ENCODE results near the gene EFCAB12. TPM values are rescaled to one million over a fixed set of nuclear protein-coding genes. Genes with fewer than 3 reads are reported as not detected.
"Not testable (repeated sequence)": the region's sequence is repeated elsewhere in the genome, so short reads cannot be mapped to it uniquely, and the experiment has no call there.

EFCAB12 gene
- total RNA-seq, 6 donors from 2014 or later = 0.72 to 10.5 (median 5.1) TPM

DNA sequence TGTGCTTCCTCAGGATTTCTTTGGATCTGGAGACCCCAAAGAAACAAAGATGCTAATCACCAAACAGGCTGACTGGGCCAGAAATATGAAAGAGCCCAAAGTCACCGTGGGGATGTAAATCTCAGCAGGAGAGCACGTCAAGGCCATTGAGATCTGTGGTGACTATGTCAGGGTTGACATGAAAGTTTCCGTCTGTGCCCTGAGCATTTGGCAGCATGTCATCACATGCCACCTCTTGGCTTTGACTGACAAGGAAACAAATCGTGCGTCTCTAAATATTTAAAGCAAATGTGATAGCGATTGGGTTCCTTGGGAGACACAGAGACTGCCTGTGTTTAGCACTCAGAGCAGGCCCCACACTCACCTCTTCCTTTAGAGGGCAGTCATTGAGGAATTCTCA lies 35.2 kb downstream of the EFCAB12 start:
- 46 to 65% methylated on average over 6 of the region's 6 CpGs for WGBS, 2 donors
- DNase-seq = no peak
- no peak for ATAC-seq (ENCODE audit: low FRiP score in 2 of 2)
- peaks cover 22 to 61% (median 24%) of the 10 kb centered on the region in 4 donors for H3K4me1 ChIP-seq
- peak overlapping the region in 3 of 4 donors; percentile 44 to 48 (median 46) for H3K27ac ChIP-seq
- no peak overlapping the region for H3K4me3 ChIP-seq
- no peaks in the 10 kb centered on the region for H3K27me3 ChIP-seq
- no peaks in the 10 kb centered on the region for H3K9me3 ChIP-seq
- H3K36me3 ChIP-seq = peaks cover 0 to 66% (median 32%) of the 10 kb centered on the region in 4 donors
- no peak for TF ChIP-seq POLR2A (IDR thresholded peaks at IDR 0.05)
- no peak for TF ChIP-seq POLR2AphosphoS5 (IDR thresholded peaks at IDR 0.05)
- TF ChIP-seq EP300 (IDR thresholded peaks at IDR 0.05) = no peak
- TF ChIP-seq, protein P1, sequence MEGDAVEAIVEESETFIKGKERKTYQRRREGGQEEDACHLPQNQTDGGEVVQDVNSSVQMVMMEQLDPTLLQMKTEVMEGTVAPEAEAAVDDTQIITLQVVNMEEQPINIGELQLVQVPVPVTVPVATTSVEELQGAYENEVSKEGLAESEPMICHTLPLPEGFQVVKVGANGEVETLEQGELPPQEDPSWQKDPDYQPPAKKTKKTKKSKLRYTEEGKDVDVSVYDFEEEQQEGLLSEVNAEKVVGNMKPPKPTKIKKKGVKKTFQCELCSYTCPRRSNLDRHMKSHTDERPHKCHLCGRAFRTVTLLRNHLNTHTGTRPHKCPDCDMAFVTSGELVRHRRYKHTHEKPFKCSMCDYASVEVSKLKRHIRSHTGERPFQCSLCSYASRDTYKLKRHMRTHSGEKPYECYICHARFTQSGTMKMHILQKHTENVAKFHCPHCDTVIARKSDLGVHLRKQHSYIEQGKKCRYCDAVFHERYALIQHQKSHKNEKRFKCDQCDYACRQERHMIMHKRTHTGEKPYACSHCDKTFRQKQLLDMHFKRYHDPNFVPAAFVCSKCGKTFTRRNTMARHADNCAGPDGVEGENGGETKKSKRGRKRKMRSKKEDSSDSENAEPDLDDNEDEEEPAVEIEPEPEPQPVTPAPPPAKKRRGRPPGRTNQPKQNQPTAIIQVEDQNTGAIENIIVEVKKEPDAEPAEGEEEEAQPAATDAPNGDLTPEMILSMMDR (IDR thresholded peaks at IDR 0.05) = no peak

DNA sequence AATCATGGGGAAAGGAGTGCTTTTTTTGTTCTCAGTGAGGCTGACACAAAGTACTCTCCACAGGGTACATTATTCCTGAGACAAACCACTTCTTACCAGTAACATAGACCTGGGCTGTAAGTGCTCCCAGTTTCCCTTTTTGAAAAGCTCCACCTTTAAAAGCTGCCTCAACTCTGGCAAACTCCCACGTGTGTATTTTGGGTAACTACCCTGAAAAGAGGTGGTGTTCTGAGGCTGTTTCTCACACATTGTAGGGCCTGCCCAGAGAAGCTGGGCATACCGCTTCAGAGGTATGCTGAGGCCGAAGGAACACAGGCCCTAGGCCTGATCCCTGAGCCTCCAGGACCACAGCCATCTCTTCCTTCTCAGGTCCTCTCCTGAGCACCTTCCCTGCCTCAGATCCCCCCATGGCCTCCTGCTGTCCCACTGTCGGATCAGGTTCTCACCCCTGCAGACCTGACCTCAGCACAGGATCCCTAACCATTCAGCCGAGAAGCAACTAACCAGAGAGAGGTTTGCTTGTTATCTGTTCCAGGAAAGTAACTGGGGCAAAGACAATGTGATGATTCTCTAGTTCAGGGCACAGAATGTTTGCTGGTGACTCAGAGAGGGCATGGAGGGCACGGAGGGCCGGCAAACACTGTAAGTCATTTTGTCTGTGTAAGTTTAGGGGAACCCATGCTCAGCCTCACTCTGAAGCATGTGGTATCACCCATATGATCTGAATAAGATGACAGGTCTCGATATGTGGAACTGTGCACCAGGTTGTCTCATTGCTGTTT lies 36.1 kb downstream of the EFCAB12 start:
- H3K4me3 ChIP-seq; ATAC-seq (ENCODE audit: low FRiP score in 2 of 2); H3K27me3 ChIP-seq; H3K9me3 ChIP-seq: not testable (repeated sequence)
- peak overlapping the region in 3 of 4 donors; percentile 4 to 71 (median 46) for H3K27ac ChIP-seq
- H3K4me1 ChIP-seq = peaks cover 19 to 61% (median 25%) of the 10 kb centered on the region in 4 donors
- peak in 1 of 2 donors; percentile 30 for DNase-seq
- H3K36me3 ChIP-seq = peaks cover 0 to 68% (median 33%) of the 10 kb centered on the region in 4 donors
- 88 to 90% methylated on average over 6 of the region's 8 CpGs for WGBS, 2 donors

DNA sequence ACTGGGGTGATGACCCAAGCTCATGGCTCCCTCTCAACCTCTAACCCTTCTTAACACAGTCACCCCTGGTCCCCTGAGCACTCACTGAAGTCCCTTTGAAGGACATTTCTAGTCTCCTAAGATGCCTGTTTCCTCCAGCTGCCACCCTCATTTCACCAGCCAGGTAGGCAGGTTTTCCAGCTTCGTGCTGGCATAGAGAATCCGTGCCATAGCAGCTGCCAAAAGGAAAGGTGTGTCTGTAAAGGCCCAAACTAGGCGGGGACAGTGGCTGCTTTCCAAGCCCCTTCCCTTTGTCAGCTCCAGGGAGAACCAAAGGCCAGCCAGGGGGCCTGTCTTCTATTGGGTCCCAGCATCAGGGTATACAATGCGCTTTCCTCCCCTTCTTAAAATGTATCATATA lies 36.9 kb downstream of the EFCAB12 start:
- not testable (repeated sequence) for H3K27me3 ChIP-seq; H3K9me3 ChIP-seq; ATAC-seq (ENCODE audit: low FRiP score in 2 of 2); H3K4me3 ChIP-seq
- peak in 1 of 2 donors; percentile 74 for DNase-seq
- WGBS, 2 donors = 69 to 72% methylated on average over 4 of the region's 4 CpGs
- H3K4me1 ChIP-seq = peaks cover 21 to 60% (median 28%) of the 10 kb centered on the region in 4 donors
- H3K36me3 ChIP-seq = peaks cover 0 to 69% (median 36%) of the 10 kb centered on the region in 4 donors
- H3K27ac ChIP-seq = peak overlapping the region in 3 of 4 donors; percentile 4 to 71 (median 13)

DNA sequence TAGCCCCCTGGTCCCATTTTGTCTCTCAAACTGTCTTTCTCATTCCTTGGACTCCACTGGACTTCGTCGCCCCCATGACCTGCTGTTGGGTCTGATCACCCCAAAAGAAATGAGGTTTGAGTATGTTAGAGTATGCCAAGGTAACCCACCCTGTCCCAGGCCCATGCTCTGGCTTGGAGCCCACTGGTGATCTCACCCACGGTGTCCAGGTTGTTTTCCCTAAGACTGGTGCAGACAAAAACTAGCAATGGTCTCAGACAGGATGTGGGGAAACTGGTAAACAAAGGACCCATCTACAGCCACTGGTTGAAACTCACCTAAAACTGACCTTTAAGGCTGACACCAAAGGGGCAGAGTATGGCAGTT lies 38.9 kb downstream of the EFCAB12 start:
- H3K4me3 ChIP-seq = no peak overlapping the region
- DNase-seq (no peak), ATAC-seq (ENCODE audit: low FRiP score in 2 of 2) (no peak)
- peak overlapping the region; percentile 39 to 80 (median 55) for H3K27ac ChIP-seq
- TF ChIP-seq EP300 (IDR thresholded peaks at IDR 0.05) (no peak), POLR2AphosphoS5 (IDR thresholded peaks at IDR 0.05) (no peak), POLR2A (IDR thresholded peaks at IDR 0.05) (no peak)
- TF ChIP-seq, protein P1 (IDR thresholded peaks at IDR 0.05) = no peak
- peaks cover 0 to 57% (median 36%) of the 10 kb centered on the region in 4 donors for H3K36me3 ChIP-seq
- H3K9me3 ChIP-seq = no peaks in the 10 kb centered on the region
- H3K4me1 ChIP-seq = peaks cover 19 to 41% (median 28%) of the 10 kb centered on the region in 4 donors
- WGBS, 2 donors = 83 to 96% methylated on average over 2 to 3 of the region's 3 CpGs
- no peaks in the 10 kb centered on the region for H3K27me3 ChIP-seq

DNA sequence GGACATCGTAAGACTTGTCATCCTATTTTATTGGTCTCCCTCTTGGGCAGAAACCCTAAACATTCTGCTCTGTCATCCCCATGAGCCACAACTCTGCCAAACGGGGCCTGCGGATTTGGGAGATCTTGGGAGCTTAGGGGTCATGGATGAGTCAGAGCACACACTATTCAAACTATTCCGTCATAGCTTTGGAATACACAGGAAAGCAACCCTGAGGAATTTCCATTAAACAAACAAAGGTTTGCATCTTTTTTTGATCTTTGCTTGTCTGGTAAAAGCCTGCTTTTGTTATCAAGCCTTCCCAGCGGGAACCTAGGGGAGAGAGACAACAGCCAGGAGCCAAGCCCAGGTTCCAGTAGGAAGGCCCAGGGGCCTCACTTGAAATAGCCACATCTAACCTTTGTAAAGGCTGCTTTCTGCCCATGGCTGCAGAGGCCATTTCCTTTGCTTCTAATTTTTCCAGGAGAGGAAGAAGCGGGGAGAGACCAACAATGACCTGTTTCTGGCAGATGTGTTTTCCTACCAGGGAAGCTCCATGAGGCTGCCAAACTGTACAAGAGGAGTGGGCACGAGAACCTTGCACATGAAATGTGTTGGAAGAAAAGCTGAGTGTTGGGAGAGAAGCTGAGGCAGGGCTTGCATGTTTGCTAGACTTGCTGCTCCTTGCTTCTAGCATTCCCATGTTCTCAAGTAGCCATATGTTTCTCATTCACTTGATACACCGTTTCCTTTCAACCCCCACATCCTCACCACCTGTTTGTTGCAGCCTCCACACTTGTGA lies 39.5 kb downstream of the EFCAB12 start:
- WGBS, 2 donors = 59 to 66% methylated on average over 4 to 8 of the region's 8 CpGs
- Histone ChIP-seq H3K36me3 (peaks cover 0 to 57% (median 35%) of the 10 kb centered on the region in 4 donors), H3K27ac (peak overlapping the region; percentile 54 to 80 (median 73)), H3K4me1 (peaks cover 19 to 41% (median 28%) of the 10 kb centered on the region in 4 donors)
- DNase-seq; H3K4me3 ChIP-seq; H3K27me3 ChIP-seq; H3K9me3 ChIP-seq; ATAC-seq (ENCODE audit: low FRiP score in 2 of 2): not testable (repeated sequence)

DNA sequence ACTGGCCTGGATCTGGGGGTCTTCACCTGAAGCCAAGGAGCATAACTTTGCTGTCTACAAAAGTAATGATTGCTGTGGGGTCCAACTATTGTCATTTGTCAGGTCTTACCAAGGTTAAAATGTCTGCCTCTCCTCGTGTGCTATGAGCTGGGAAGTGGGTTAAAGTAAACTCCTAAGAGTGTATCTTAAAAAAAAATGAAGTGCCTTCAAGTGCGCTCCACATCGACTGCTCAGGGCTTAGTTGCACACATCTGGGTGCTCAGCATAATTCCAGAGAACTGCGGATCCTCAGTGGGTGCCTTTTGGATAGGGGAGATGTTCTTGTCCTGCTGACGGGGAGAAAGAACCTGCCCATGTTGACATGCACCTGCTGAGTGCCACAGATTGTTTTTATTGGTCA lies 40.9 kb downstream of the EFCAB12 start:
- WGBS, 2 donors = 62 to 82% methylated on average over 5 of the region's 5 CpGs
- Histone ChIP-seq H3K36me3 (peaks cover 0 to 45% (median 26%) of the 10 kb centered on the region in 4 donors), H3K27ac (peak overlapping the region; percentile 63 to 80 (median 73)), H3K27me3 (no peaks in the 10 kb centered on the region), H3K4me3 (no peak overlapping the region), H3K9me3 (no peaks in the 10 kb centered on the region), H3K4me1 (peaks cover 16 to 37% (median 26%) of the 10 kb centered on the region in 4 donors)
- peak in 1 of 2 donors; percentile 45 for ATAC-seq (ENCODE audit: low FRiP score in 2 of 2)
- TF ChIP-seq EP300 (IDR thresholded peaks at IDR 0.05) (no peak), POLR2AphosphoS5 (IDR thresholded peaks at IDR 0.05) (no peak), POLR2A (IDR thresholded peaks at IDR 0.05) (no peak)
- TF ChIP-seq, protein P1 (IDR thresholded peaks at IDR 0.05) = no peak
- peak in 1 of 2 donors; percentile 36 for DNase-seq
